ENCODE measurements around the gene KRTAP9-4.
"Not testable (repeated sequence)": the region's sequence is repeated elsewhere in the genome, so short reads cannot be mapped to it uniquely, and the experiment has no call there.

KRTAP9-4 gene

DNA sequence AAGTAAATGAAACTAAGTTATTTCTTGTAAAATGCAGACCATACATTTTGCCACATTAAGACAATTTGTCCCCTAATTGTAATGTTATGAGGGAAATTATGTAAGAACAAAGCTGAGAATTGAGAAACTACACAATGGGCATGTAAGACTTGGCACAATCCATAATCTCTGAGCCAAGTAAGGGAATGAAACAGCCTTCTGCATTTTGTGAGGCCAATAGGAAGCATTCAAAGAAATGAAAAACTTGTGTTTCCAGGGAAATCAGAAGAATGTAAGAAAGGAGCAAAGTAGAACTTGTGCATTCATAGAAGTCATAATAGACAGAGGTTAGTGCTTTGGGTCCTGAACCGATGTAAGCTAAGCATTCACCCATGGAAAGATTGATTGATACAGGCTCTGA lies 1.8 kb downstream of the KRTAP9-4 start:
- TF ChIP-seq, protein P1, sequence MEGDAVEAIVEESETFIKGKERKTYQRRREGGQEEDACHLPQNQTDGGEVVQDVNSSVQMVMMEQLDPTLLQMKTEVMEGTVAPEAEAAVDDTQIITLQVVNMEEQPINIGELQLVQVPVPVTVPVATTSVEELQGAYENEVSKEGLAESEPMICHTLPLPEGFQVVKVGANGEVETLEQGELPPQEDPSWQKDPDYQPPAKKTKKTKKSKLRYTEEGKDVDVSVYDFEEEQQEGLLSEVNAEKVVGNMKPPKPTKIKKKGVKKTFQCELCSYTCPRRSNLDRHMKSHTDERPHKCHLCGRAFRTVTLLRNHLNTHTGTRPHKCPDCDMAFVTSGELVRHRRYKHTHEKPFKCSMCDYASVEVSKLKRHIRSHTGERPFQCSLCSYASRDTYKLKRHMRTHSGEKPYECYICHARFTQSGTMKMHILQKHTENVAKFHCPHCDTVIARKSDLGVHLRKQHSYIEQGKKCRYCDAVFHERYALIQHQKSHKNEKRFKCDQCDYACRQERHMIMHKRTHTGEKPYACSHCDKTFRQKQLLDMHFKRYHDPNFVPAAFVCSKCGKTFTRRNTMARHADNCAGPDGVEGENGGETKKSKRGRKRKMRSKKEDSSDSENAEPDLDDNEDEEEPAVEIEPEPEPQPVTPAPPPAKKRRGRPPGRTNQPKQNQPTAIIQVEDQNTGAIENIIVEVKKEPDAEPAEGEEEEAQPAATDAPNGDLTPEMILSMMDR (IDR thresholded peaks at IDR 0.05; ENCODE audit: insufficient read depth, low read length, poor library complexity, severe bottlenecking), result no peak
- TF ChIP-seq EZH2phosphoT487 (conservative IDR thresholded peaks at IDR 0.05; ENCODE audit: low read length), result no peak
- Histone ChIP-seq H3K79me2 (ENCODE audit: insufficient read depth, low read length) (no peaks in the 10 kb centered on the region), H3K27ac (ENCODE audit: low read depth, low read length) (no peak overlapping the region), H2AFZ (ENCODE audit: low read depth, low read length, severe bottlenecking) (no peak overlapping the region), H3K9me2 (replicated peaks; ENCODE audit: insufficient read depth, low read length) (no peaks in the 10 kb centered on the region), H3K9ac (ENCODE audit: low read length) (no peak overlapping the region), H3K27me3 (ENCODE audit: low read length) (no peaks in the 10 kb centered on the region), H3K4me3 (ENCODE audit: insufficient read depth, low read length, poor library complexity, severe bottlenecking) (no peak overlapping the region), H3K9me3 (ENCODE audit: insufficient read depth, low read length) (no peaks in the 10 kb centered on the region), H3F3A (ENCODE audit: insufficient read depth) (no peaks in the 10 kb centered on the region), H4K20me1 (ENCODE audit: low read depth, low read length) (no peaks in the 10 kb centered on the region), H3K36me3 (ENCODE audit: low read length) (no peaks in the 10 kb centered on the region), H3K4me2 (ENCODE audit: low read depth, low read length, poor library complexity, severe bottlenecking) (no peak overlapping the region)

DNA sequence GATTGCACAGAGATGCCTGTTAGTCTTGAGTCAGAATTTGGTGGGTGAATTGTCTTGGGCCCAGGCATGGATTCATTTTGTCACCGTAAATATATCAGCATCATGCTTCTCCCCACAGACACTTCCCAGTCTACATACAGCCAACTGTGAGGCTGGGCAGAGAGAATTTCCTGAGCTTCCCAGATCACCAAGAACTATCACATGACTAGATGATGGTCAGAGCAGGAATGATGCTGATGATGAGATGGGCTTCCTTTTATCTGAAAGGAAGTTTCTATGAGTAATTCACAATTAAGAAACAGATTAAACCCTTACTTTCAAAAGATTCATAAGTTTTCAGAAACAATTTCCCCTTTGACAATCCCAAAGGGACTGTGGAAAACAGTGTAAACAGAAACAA lies 5.4 kb downstream of the KRTAP9-4 start:
- TF ChIP-seq EZH2phosphoT487 (conservative IDR thresholded peaks at IDR 0.05; ENCODE audit: low read length), result no peak
- TF ChIP-seq, protein P1 (IDR thresholded peaks at IDR 0.05; ENCODE audit: insufficient read depth, low read length, poor library complexity, severe bottlenecking), result no peak
- no peaks in the 10 kb centered on the region for H4K20me1 ChIP-seq (ENCODE audit: low read depth, low read length)
- no peak overlapping the region for H2AFZ ChIP-seq (ENCODE audit: low read depth, low read length, severe bottlenecking)
- H3K4me2 ChIP-seq (ENCODE audit: low read depth, low read length, poor library complexity, severe bottlenecking), result no peak overlapping the region
- no peaks in the 10 kb centered on the region for H3K36me3 ChIP-seq (ENCODE audit: low read length)
- no peak overlapping the region for H3K27ac ChIP-seq (ENCODE audit: low read depth, low read length)
- H3K4me3 ChIP-seq (ENCODE audit: insufficient read depth, low read length, poor library complexity, severe bottlenecking), result no peak overlapping the region
- H3K27me3 ChIP-seq (ENCODE audit: low read length), result no peaks in the 10 kb centered on the region
- no peaks in the 10 kb centered on the region for H3K79me2 ChIP-seq (ENCODE audit: insufficient read depth, low read length)
- no peaks in the 10 kb centered on the region for H3K9me3 ChIP-seq (ENCODE audit: insufficient read depth, low read length)
- H3K9me2 ChIP-seq (replicated peaks; ENCODE audit: insufficient read depth, low read length), result no peaks in the 10 kb centered on the region
- H3F3A ChIP-seq (ENCODE audit: insufficient read depth), result no peaks in the 10 kb centered on the region
- no peak overlapping the region for H3K9ac ChIP-seq (ENCODE audit: low read length)

DNA sequence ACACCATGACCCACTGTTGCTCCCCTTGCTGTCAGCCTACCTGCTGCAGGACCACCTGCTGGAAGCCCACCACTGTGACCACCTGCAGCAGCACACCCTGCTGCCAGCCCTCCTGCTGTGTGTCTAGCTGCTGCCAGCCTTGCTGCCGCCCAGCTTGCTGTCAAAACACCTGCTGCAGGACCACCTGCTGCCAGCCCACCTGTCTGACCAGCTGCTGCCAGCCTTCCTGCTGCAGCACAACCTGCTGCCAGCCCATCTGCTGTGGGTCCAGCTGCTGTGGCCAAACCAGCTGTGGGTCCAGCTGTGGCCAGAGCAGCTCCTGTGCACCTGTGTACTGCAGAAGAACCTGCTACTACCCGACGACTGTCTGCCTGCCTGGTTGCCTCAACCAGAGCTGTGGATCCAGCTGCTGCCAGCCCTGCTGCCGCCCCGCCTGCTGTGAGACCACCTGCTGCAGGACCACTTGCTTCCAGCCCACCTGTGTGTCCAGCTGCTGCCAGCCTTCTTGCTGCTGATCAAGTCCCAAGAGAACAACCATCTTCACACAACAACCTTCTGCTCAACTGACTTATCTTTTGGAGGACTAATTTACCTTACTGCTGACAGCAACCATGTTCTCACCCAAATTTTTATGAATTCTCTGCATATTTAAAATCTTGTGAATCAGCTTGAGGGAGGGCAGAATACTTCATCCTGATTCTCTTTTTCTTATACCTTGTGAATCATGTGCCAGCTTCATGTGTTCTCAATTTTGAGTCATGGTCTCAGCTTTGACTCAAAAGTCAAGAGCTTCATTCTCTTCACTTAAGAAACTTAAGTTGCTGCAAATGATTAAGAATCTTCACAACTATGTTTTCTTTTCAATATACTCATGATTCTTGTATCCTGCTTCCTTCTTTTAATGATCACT lies 6.1 kb downstream of the KRTAP9-4 start, which contains the start of gene KRTAP9-9:
Gene KRTAP9-9 (plus strand): TSS at position 4 of the 910 bp plus-strand sequence.
- H3K9ac ChIP-seq (ENCODE audit: low read length); H3K79me2 ChIP-seq (ENCODE audit: insufficient read depth, low read length); H3K4me3 ChIP-seq (ENCODE audit: insufficient read depth, low read length, poor library complexity, severe bottlenecking); H3K9me3 ChIP-seq (ENCODE audit: insufficient read depth, low read length); H3K27me3 ChIP-seq (ENCODE audit: low read length); H2AFZ ChIP-seq (ENCODE audit: low read depth, low read length, severe bottlenecking); H3K9me2 ChIP-seq (replicated peaks; ENCODE audit: insufficient read depth, low read length); H3K4me2 ChIP-seq (ENCODE audit: low read depth, low read length, poor library complexity, severe bottlenecking); H4K20me1 ChIP-seq (ENCODE audit: low read depth, low read length); H3K27ac ChIP-seq (ENCODE audit: low read depth, low read length); H3F3A ChIP-seq (ENCODE audit: insufficient read depth); H3K36me3 ChIP-seq (ENCODE audit: low read length): not testable (repeated sequence)

DNA sequence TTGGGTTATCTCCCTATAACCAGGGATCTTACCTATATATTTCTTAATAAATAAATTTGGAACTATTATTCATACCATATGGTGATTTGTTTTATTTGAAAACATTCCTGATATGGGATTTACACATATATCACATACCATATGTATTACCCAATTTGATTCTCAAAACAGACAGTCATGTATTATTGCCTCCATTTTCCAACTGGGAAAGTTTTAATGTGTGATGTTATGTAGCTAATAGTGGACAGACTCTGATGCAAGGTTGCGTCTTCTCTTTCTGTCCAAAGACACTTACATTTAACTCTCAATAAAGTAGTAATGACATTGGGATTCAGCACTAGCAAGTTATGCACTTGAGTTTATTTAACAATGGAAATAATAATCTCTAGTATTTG lies 6.8 kb downstream of the KRTAP9-4 start:
- no peaks in the 10 kb centered on the region for H3K36me3 ChIP-seq (ENCODE audit: low read length)
- H3K9me2 ChIP-seq (replicated peaks; ENCODE audit: insufficient read depth, low read length), result no peaks in the 10 kb centered on the region
- H3K27me3 ChIP-seq (ENCODE audit: low read length), result no peaks in the 10 kb centered on the region
- H2AFZ ChIP-seq (ENCODE audit: low read depth, low read length, severe bottlenecking), result no peak overlapping the region
- no peak for TF ChIP-seq EZH2phosphoT487 (conservative IDR thresholded peaks at IDR 0.05; ENCODE audit: low read length)
- TF ChIP-seq, protein P1 (IDR thresholded peaks at IDR 0.05; ENCODE audit: insufficient read depth, low read length, poor library complexity, severe bottlenecking), result no peak
- H3F3A ChIP-seq (ENCODE audit: insufficient read depth), result no peaks in the 10 kb centered on the region
- no peaks in the 10 kb centered on the region for H3K9me3 ChIP-seq (ENCODE audit: insufficient read depth, low read length)
- no peaks in the 10 kb centered on the region for H4K20me1 ChIP-seq (ENCODE audit: low read depth, low read length)
- no peak overlapping the region for H3K9ac ChIP-seq (ENCODE audit: low read length)
- H3K4me3 ChIP-seq (ENCODE audit: insufficient read depth, low read length, poor library complexity, severe bottlenecking), result no peak overlapping the region
- no peak overlapping the region for H3K27ac ChIP-seq (ENCODE audit: low read depth, low read length)
- no peaks in the 10 kb centered on the region for H3K79me2 ChIP-seq (ENCODE audit: insufficient read depth, low read length)
- no peak overlapping the region for H3K4me2 ChIP-seq (ENCODE audit: low read depth, low read length, poor library complexity, severe bottlenecking)

Measured in SU-DHL-6 (cell line).